ENCODE results near the gene WNT3A. TPM values are rescaled to one million over a fixed set of nuclear protein-coding genes. Genes with fewer than 3 reads are reported as not detected.

WNT3A gene
- total and polyA plus RNA-seq, 9 of the 15 experiments (the other 6 are each of a cell fraction or from before 2014, with no cell fraction given), result not detected

DNA sequence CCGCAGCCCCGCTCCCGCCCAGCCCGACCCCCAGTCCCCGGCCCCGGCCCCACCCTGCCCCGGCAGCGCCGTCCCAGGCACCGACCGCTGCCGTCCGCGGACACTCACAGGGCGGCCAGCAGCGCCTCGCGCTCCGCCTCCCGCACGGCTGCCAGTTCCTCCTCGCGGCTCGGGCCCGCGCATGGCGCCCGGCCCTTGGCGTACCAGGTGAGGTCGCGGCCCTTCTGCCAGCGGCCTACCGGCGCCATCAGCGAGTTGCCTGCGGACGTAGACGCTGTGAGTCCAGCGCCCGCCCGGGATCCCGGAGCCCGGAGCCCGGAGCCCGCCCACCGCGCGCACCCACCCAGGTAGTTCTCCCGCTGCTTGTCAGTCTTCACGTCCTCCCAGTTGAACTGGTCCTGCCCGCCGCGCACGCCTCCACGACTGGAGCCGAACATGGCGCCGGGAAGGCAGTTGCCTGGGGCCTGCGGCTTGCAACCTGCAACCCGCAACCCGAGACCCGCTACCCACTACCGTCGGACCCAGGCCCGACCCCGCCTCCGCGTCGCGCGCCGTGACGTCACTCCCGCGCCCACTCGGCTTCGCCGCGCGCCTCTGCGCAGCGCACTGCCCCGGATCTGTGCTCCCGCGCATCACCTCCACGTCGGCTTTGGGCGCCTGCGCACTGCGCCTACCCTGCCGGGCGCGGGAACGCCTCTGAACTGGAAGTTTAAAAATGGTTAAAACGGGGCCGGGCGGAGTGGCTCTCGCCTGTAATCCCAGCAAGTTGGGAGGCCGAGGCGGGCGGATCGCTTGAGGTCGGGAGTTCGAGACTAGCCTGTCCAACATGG, 96.2 kb downstream of the WNT3A start, which contains the start of gene C1orf35 (continued):
- TF ChIP-seq NR2C2 (CRISPR knock-in tag; IDR thresholded peaks at IDR 0.05) (peak; percentile 66; the same call in 1 of the 2 replicates), NR2C2 (tag; IDR thresholded peaks at IDR 0.05) (peak; percentile 96), CBFA2T3 (IDR thresholded peaks at IDR 0.05) (0 out of 2 replicates have a peak, but pooled peaks have one; percentile 1), EZH2 (IDR thresholded peaks at IDR 0.05; ENCODE audit: borderline replicate concordance, low read depth, low read length) (no peak), ZNF174 (CRISPR knock-in tag; IDR thresholded peaks at IDR 0.05) (no peak), RFX1 (IDR thresholded peaks at IDR 0.05) (no peak), KAT8 (IDR thresholded peaks at IDR 0.05; ENCODE audit: low read depth) (no peak), CXXC5 (CRISPR knock-in tag; IDR thresholded peaks at IDR 0.05) (peak; percentile 99), TRIM24 (IDR thresholded peaks at IDR 0.05) (no peak), BHLHE40 (IDR thresholded peaks at IDR 0.05; ENCODE audit: low read length) (no peak; the same call in 1 of the 2 replicates), TEAD1 (CRISPR knock-in tag; IDR thresholded peaks at IDR 0.05) (peak in 1 of 2 experiments; percentile 96; a peak in 2 of 4 replicates), MAFK (IDR thresholded peaks at IDR 0.05; ENCODE audit: low read length) (no peak), MIER1 (IDR thresholded peaks at IDR 0.05; ENCODE audit: low read depth) (no peak), CTBP1 (IDR thresholded peaks at IDR 0.05; ENCODE audit: borderline replicate concordance) (peak; percentile 94), SMARCE1 (IDR thresholded peaks at IDR 0.05) (no peak), MTA2 (IDR thresholded peaks at IDR 0.05; ENCODE audit: low read depth) (no peak), ZNF263 (CRISPR knock-in tag; IDR thresholded peaks at IDR 0.05; ENCODE audit: borderline replicate concordance) (peak; percentile 50; the same call in 1 of the 2 replicates), SIN3B (IDR thresholded peaks at IDR 0.05; ENCODE audit: low read depth) (peak; percentile 97), ETV6 (IDR thresholded peaks at IDR 0.05; ENCODE audit: borderline replicate concordance in 1 of 2, low read depth in 2 of 2, low read length in 1 of 2) (no peak), ETV6 (CRISPR knock-in tag; IDR thresholded peaks at IDR 0.05; ENCODE audit: borderline replicate concordance) (peak; percentile 86; the same call in 1 of the 2 replicates), TAF1 (IDR thresholded peaks at IDR 0.05; ENCODE audit: control insufficient read depth, extremely low read depth, insufficient read depth, low read length, severe bottlenecking) (peak; percentile 60), ETV1 (tag; conservative IDR thresholded peaks at IDR 0.05; ENCODE audit: low read depth) (no peak), ZBED1 (IDR thresholded peaks at IDR 0.05) (no peak), NONO (IDR thresholded peaks at IDR 0.05; ENCODE audit: low read depth in 2 of 2, low read length in 1 of 2) (peak in 1 of 2 experiments; percentile 81; a peak in 2 of 4 replicates), ZBTB7A (IDR thresholded peaks at IDR 0.05; ENCODE audit: borderline replicate concordance, control insufficient read depth, low read depth, low read length) (peak; percentile 99), ZNF830 (CRISPR knock-in tag; IDR thresholded peaks at IDR 0.05) (0 out of 2 replicates have a peak, but pooled peaks have one; percentile 80), BDP1 (IDR thresholded peaks at IDR 0.05; ENCODE audit: insufficient read depth, insufficient read length) (no peak), BCL6 (CRISPR knock-in tag; IDR thresholded peaks at IDR 0.05) (no peak), PHTF2 (CRISPR knock-in tag; IDR thresholded peaks at IDR 0.05) (no peak), NFRKB (IDR thresholded peaks at IDR 0.05; ENCODE audit: low read depth) (no peak), HEY1 (CRISPR knock-in tag; IDR thresholded peaks at IDR 0.05; ENCODE audit: borderline replicate concordance) (no peak), POLR2G (IDR thresholded peaks at IDR 0.05; ENCODE audit: low read depth, low read length) (peak; percentile 85)
